Dedifferentiated amniotic fluid mesenchymal stem cell (primary cell): ENCODE measurements around the gene FEM1C.

Experiments
- DNase-seq: peaks from one replicate; pipeline ENCODE4 v3.0.0-alpha.2; 2016; ENCODE audit errors: extremely low spot score

The FEM1C gene

GRCh38 chr5:115557667-115558387 lies 13.3 kb upstream of the FEM1C start:
- DNase-seq, result no peak

- no peak for DNase-seq
Measured at GRCh38 chr5:115556276-115556675, 11.7 kb upstream of the FEM1C start.

DNA sequence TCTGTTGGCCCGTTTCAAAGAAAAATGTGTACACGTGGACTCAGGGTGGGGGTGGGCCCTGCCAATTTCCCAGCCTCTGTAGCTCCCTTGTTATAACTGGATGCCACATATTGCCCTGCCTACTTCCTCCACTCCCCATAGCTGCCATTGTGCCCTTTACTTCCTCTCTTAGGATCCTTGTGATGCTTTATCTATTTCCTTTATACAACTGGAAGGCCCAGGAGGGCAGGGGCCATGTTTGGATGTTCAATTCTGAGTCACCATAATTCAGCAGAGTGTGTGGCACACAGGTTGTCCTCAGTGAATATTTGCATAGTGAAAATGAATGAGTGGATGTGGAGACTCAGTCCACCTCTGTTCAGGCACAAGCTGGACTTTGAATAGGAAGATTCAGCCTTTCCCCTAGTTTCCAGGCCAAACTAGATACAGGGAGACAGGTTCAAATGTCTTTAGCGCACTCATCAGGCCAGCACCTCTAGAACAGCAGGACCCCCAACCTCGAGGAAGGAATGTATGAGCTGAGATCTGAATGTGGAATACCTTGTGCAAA lies 10.6 kb upstream of the FEM1C start:
- no peak for DNase-seq

- no peak for DNase-seq
Measured at GRCh38 chr5:115553082-115553481, 8.5 kb upstream of the FEM1C start.

DNA sequence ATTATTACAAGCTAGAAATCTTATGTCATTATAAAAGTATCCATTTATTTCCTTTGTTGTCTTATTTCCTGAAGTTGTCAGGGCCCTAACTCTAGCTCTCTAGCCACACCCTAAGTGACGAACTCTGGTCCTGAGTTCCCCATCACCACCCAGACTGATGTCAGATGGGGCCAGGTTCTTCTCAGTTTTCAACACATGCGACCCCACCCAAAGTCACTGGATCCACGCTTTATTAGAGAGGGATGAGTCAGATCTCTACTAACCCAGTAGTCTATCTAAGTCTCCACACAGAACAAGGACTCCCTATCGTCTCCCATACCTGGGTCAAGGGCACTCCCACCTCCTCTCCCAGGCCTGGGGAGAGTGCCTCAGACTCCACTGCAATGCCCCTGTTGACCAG lies 6.8 kb upstream of the FEM1C start:
- DNase-seq, result peak; percentile 27

DNA sequence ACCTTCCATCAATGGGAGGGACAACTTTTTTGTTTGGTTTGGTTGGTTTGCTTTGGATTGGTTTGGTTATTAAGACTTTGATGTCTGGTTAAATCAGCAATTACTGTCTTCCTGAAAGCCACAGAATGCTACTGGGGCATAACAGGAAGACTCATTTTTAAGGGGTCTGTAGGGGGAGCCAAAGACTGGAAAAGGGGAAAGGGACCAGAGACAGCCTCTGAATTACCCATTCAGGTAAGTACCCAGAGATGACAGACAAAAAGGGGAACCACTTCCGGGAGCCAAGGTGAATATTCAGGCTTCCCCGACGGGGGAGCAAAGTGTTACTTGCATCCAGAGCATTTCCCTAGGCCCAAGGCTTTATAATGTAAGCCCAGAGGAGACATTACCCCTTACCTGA lies 4.6 kb upstream of the FEM1C start:
- no peak for DNase-seq

DNA sequence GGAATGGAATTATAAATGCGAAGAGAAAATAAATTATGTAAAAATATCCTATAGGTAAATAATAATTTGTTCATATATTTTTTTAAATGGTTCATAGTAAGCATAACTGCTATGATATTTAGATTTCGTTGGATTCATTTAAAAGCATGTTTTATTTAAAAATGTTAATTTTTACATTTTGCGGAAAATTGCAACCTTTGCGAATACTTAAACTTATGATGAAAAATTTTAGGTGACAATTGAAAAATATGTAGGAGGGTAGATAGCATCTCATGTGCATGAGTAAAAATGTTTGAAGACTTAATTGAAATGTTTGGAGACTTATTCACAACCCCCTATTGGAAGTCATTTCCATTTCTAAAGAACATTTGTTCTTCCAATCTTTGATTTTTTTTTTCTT lies 4.1 kb upstream of the FEM1C start:
- no peak for DNase-seq

- DNase-seq, result no peak
Measured at GRCh38 chr5:115545351-115545882, 842 bp upstream of the FEM1C start.

DNA sequence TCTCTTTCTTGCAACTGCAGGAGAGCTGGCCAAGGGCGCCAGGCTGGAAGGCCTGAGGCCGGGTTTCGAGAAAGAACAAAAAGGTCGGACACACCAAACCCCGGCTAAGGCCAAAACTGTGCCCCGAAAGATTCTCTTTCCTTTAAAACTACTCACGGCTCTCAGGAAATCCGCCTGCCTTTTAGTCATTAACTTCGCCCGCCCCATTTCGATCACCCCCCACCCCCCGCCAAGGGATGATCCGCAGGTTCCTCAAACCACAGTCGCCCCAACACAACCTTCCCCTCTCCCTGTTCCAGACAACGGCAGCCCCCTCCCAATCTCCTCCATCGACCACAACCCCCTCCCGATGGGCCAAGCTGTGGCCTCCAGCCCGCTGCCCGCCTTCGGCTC lies 536 bp downstream of the FEM1C start:
- no peak for DNase-seq

DNA sequence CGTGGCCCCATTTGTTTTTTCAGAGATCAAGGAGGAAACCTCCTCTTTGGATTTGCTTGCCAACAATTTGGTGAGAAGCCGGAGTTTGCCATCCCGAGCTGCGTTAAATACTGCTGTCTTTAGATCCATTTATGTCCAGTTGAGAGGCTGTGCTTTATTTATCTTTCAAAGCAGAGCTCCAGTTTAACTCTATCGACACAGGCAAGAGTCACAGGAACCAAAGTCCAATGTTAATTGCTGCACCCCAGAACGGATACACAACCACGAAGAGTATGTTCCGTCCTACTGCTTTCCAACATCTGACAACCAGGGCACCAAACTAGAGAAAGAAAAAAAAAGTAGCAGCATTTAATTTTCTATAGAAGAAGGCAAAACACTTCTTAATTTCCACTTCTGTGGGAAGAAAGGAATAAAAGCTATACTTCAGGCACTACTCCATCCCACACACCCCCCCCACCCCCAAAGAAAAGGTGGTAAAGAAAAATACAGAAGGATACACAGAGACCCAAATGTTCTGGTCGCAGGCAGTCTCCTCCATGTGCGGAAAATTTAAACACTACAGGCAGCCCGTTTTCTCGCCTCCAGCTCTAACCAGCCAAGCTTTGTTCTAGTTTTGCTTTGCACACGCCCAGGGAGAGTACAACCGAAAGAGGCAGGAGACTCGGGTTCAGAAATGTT lies 1.1 kb downstream of the FEM1C start:
- peak; percentile 56 for DNase-seq

GRCh38 chr5:115542651-115543364 lies 1.8 kb downstream of the FEM1C start:
- no peak for DNase-seq

GRCh38 chr5:115542086-115542485 lies 2.5 kb downstream of the FEM1C start:
- no peak for DNase-seq

DNA sequence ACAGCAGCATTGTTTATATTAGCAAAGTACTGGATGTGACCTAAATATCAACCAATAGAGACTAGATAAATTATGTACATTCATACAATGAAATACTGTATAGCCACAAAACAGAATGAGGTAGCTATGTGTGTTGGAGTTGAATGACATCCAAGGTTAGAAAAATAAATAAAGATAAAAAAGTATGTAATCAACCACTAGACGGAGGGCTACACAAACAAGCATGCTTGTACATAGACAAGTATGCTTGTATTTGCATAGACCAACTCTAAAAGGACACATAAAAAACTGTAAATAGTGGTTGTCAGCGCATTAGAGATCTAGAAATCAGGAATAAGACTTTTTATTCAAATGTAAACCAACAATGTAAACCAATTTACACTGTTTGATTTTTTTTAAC lies 3.0 kb downstream of the FEM1C start:
- DNase-seq, result no peak

GRCh38 chr5:115535479-115536035 lies 9.0 kb downstream of the FEM1C start:
- no peak for DNase-seq

DNA sequence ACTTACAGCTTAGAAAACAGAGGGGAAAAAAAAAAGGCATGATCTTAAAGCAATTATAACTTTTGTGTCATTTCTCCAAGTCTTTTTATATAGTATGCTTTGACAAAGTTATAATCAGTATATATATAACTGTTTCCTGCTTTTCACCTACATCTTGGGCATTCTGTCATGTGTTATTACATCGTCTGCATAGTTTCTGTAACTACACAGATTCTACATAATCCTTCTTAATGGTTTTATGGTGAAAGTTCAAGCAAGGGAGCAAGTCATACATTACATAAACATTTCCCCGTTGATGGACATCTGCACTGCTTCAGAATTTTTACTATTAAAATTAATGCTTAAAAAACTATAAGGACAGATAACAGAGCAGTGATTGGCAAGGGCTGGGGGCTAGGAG lies 12.1 kb downstream of the FEM1C start:
- peak; percentile 19 for DNase-seq

- no peak for DNase-seq
Measured at GRCh38 chr5:115531787-115532367, 12.7 kb downstream of the FEM1C start.

- no peak for DNase-seq
Measured at GRCh38 chr5:115531380-115531779, 13.2 kb downstream of the FEM1C start.

- no peak for DNase-seq
Measured at GRCh38 chr5:115530426-115530825, 14.1 kb downstream of the FEM1C start.

DNA sequence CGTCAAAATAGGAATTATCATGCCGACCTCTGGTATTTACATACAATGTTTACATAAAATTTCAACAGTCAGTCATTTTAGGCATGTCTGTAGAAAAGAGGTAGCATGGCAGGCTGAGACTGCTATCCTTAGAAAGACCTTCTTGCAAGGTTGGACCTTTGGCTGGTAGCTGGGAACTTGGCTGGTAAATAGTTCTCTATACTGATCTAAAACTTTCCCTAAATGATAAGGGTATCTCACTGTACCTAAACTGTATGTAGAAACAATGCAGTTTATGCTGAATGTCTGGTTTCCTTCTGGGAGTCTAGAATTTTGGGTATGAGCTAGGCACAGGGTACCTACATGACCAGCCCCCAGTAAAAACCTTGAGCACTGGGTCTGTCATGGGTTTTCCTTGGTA lies 18.0 kb downstream of the FEM1C start:
- no peak for DNase-seq

DNA sequence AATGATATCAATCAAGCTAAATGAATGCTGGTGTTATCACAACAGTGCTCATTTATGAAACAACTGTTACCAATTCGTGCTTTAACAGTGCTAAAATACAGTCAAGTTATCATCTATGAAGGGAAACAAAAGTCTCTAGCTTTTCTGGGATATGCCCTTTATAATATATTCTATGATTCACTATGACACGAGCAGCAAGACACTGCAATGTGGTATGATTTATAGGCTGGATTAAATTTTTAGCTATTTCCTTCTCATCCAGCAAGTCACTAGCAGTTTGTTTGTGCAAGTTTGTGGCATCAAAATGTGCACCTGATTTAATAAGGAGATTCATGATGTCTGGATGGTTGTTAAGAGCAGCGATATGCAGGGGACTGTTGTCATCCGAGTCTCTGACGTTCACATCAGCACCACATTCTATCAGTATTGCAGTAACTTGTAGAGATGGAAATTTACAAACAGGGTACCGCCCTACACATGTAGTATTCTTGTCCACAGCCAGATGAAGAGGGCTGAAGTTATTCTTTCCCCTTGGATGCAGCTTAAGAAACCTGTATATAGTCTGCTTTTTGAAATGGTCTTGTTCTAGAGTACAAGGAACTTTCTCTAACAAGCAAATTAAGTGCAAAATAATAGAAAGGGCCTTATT lies 20.3 kb downstream of the FEM1C start:
- no peak for DNase-seq

- no peak for DNase-seq
Measured at GRCh38 chr5:115522832-115523403, 21.7 kb downstream of the FEM1C start.
